Measurements from ENCODE around the gene PIEZO1.

Gene PIEZO1

DNA sequence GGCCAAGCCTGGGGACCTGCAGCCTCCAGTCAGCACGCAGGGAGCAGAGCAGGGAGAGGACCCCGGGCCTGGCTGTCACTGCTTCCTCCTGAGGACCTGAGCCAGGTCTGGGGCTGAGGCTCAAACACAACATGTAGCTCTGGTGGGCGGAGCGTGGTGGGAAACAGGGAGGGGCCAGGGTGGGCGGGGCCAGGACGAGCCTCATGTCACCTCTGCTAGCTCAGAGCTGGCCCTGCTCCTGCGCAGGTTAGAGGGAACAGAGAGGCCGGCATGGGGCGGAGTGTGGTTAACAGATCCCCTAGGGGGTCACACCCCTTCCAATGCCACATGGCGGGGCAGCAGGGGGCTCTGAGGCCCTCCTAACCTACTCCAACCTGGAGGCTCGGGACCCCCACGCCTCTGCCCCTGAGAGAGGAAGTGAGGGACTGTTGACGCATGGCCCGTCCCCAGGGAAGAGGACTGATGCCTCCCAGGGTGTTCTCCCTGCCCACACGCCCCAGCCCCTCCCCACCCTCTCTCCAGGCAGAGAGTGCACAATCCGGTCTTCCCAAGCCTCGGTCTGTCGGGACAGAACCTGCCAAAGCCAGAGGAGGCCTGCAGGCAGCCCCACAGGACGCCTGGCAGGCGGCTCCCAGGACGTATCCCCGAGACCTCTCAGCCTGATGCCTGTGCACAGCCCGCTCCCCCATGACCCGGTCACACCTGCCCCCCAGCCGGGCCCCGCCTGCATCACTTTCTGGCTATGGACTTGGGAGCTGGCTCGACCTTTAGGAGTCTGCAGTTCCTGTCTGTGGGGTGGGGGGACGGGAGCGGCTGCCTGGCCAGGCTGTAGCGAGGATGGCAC is 15.2 kb downstream of the PIEZO1 start:
- peak; percentile 48 for DNase-seq (ENCODE audit: low read depth, low spot score)

DNA sequence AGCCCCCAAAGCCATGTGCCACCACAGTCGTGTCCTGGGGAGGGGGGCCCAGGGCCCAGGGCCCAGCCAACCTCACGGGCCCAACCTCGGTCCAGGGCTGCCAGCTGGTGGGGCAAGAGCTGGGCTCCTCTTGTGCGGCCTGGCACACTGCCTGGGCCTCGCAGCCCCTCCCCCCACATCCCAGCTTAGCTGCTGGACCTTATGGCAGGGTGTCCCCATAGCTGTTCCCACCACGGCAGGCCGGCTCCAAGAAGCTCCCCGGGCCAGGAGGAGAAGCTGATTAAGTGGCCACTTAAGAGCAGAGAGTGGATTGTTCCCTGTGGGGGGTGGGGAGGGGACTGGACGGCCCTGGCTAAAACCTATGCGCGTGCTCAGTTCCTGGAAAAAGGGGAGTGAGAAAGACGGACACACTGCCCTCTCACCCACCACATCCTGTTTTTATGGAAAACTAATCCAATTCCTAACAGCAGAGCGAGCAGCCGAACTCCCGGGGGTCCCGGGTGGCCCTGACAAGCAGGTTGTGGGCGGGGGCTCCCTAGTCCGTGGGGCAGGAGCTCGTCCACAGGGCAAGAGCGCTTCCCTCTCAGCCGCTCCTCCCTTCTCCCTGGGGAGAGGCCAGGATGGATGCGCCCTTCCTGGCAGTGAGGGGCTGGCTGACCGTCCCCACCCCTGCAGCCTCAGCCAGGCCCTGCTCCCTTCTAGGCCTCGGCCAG is 16.8 kb downstream of the PIEZO1 start:
- no peak for DNase-seq (ENCODE audit: low read depth, low spot score)

DNA sequence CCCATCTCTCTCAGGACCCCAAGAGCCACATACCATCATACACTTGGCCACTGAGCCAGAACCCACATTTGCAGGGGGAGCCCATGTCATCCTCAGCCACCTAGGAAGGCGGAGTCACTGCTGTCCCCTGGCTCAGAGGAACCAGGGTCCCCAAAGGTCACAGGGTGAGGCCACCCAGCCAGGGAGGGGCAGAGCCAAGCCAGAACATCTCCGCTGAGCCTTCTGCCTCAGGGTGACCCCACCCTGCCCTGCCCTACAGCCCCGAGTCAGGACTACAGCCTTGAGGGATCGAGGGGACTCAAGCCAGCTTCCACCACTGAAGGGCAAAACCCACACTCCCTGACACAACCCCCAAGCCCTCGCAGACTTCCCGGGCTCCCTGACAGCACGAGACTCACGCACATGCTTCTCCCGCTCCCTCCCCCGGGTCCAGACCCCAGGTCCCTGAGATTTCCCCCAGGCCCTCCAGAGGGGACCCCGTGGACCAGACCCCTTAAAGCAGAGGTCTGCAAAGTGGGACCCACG is 17.4 kb downstream of the PIEZO1 start:
- DNase-seq (ENCODE audit: low read depth, low spot score), result no peak

DNA sequence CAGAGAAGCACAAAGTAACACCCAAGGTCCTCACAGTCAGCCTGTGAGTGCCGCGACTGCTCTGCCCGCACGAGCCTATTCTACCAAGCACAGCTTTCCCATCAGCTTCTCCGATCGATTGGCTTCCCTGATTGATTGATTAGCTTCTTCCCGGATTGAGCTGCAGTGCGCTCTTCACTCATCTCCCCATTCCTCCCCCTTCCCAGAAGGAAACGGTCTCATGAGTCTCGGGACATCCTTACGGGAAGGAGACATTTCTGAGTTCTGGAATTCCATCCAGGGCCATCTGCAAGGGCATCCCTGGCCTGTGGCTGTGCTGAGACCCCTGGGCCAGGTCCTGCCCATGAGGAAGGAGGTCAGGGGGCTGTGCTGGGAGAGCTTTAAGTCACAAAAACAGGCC is 18.0 kb downstream of the PIEZO1 start:
- DNase-seq (ENCODE audit: low read depth, low spot score), result no peak

DNA sequence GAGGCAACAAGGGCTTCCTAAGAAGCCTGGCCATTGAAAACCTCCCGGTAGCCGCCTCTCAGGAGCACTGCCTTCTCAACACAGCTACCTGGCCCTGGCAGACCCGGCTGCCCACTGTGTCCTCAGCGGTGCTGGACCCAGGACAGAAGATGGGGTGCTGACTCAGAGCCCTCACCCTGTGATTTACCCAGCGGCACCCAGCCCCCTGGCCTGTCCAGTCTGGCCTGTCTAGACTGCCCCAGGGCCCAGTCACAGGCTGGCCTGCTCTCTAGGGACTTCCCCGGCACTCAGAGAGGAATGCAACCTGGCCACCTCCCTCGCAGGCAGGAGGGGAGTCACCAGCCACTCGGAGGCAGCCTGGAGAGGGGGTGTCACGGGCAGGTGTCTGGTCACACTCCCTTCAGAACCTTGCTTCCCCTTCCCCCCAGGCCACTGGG is 20.1 kb downstream of the PIEZO1 start:
- no peak for DNase-seq (ENCODE audit: low read depth, low spot score)

DNA sequence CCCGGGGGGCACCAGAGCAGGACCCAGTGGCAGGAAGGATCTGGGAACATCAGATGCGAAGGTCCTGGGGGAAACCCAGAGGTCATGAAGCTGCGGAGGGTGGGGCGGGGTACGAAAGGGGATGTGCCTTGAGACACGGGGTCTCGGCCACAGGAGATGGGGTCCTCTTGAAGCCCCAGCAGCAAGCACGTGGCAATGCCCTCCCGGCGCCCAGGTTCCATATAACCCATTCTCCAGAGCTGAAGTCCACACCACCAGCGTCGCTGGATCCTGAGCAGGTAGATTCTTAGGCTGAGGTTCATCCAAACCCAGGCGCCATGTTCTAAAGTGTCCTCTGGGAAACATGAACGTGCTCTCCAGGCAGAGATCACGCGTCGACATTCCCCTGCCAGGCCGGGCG is 20.9 kb downstream of the PIEZO1 start:
- DNase-seq (ENCODE audit: low read depth, low spot score), result no peak

DNA sequence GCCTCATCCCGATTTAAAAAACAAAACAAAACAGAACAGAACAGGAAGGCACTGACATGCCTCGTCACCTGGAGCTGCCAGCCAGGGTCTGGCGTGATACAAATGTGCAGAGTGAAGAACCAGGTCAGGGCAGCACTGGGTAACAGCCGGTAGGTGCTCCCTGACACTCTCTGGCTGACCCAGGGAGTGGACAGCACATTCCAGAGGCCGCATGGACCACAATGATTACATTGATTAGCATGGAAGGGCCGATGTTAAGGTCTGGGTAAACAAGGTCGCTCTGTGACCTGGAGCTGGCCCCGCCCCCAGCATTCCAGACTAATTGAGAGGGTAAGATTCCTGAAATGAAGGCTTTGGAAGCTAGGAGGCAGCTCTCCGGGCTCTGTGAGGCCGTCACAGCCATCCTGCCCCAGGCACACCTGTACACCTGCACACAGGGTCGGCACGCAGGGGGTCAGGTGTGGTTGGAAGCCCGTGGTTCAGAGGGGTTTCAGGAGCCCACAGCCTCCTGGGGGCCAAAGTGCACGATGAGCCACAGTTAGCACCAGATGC is 21.4 kb downstream of the PIEZO1 start:
- peak; percentile 57 for DNase-seq (ENCODE audit: low read depth, low spot score)

DNA sequence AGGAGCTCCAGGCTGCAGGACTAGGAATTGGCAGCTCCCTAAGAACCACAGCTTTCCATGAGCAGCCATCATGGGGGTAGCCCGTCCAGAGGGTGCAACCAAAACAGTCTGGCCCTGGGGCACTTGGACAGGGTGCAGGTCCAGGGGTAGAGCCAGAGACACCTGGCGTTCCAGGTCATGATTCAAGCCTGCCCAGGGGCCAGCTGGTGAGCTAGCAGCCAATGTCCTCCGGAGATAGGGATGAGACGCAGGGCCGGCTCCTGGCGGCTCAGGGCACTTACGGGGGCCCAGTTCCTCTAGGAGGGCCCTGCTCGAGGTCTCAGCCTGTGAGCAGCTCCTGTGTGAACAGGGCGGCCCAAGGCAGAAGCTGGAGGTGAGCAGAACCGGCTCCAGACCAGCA is 22.1 kb downstream of the PIEZO1 start:
- DNase-seq (ENCODE audit: low read depth, low spot score), result no peak

DNA sequence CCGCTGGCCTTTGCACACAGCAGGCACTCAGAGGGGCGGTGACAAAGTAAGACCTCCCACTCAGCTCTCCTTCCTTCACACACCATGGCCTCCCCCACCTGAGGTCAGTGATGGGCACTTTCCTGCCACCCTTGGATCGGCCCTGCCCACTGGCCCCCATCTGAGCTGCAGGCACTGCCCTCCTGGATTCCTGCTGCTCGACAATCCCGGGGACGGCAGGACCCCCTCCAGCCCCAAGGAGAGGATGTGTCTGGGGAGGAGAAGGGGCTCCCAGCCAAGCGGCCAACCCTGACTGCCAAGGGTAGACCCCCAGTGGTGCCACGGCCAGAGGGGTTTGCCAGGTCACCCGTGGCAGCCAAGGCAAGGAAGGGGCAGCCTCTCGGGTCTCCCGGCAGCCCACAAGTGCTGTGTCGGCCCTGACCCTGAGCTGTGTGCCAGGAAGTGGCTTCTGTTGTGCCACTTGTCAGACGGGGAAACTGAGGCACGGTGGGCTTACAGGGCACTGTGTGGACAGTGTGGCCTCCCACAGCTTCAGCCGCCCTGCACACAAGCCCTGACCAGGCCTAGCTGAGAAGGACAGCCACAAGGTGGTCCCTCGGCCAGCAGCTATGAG is 22.7 kb downstream of the PIEZO1 start:
- DNase-seq (ENCODE audit: low read depth, low spot score), result no peak

DNA sequence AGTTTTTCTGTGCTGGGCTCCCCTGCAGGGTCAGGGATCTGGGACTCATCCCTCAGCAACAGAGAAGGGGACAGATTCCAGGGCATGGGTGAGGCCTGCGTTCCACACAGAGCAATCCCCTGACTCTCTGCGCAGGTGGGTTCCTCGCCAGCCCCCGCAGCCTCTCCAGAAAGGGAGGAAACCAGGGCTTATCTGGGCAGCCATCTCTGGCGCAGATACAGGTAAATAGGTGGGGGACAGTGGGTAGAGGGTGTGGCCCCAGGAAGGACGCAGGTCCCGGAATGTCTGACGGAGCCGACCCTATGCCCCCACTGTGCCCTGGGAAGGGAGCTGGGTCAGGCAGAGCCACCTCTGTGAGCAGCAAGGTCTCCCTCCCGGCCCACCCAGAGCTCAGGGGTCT is 23.2 kb downstream of the PIEZO1 start:
- DNase-seq (ENCODE audit: low read depth, low spot score), result no peak

DNA sequence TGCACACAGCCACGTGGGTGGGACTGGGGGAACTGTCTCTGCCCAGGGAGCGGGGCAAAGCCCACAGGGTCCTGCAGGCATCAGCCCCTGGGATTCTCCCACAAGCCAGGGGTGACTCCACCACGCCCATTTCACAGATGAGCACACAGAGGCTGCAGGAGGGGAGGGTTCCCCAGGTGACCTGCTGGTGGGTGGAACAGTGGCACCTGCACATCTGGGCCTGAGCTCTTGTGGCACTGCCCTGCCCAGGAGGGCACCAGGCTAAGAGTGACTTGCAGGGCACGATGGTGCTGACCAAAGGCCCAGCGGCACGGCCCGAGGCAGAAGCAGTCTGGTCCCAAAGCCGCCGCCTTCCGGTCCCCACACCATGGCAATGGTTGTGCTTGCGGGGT is 23.9 kb downstream of the PIEZO1 start:
- DNase-seq (ENCODE audit: low read depth, low spot score), result no peak

DNA sequence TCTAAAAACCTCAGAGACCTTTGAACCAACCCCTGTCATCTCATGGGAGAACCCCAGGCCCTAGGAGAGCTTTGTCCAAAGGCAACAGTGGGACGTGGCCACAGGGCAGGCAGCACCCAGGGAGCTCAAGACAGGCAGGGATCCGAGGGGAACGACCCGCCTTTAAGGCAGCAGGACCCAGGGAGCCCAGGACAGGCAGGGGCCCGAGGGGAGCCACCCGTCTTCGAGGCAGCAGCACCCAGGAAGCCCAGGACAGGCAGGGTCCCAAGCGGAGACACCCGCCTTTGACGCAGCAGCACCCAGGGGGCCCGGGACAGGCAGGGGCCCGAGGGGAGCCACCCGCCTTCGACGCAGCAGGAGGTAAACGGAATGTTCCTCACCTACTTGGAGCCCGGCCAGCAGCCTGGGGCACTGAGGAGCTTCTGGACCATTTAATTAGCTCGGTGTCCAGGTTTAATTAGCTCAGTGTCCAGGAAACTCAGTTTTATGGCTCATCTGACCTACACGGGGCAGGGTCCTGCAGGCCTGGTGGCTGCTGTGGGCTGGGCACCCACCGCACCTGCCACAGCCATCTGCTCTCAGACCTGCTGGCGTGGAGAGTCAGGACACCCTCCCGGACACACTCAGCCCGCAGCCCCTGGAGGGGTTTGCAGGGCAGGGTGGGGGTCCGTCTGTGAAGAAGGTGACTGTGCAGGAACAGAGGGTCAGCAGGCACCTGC is 24.4 kb downstream of the PIEZO1 start:
- DNase-seq (ENCODE audit: low read depth, low spot score), result no peak

DNA sequence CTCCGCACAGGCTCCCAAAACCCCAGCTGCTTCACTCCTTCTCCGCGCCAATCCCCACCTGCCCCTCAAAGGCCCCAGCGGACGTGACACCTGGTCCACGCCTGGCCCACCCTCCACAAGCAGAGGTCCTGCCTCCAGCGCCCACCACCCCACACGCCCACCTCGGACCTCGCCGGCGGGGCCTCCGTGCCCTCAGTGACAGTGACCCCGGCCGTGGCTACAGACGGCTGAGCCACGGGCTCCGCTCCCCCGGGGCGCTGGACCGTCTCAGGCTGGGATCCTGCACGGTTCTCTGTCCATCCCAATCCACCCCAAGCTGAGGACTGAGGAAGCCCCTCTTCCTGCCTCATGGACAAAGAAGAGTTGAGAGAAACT is 25.1 kb downstream of the PIEZO1 start:
- DNase-seq (ENCODE audit: low read depth, low spot score), result no peak

DNA sequence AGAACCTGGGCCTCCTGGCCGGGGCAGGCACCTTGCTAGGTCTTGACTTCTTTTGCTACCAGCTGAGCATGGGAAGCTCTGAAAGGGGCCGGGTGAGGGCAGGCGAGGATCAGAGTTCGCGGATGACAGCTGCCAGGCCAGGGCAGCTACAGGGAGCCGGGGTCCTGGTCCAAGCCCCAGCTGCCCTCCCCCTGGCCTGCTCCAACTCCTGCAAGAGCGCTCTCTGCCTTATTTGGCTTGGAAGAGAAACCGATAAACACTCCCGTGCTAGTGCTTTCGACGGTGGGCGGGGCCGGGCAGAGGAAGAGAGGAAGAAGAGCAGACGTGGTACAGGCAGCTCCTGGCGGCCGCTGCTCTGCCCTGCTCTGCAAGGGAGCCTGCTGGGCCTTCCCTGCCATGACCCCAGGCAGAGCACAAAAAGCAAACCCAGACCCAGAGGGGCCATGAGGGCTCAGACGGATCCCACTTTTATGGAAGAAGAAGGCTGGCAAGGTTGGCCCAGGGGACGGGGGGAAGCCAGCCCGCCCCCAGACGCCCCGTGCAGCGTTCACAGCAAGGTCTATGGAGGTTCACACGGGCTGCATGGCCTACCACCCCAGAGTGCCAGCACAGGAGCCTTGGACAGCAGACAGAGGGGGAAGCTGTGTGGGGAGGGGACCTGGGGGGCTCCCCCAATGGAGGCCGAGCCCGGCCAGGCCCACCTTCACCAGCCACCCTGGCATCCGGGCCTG is 25.6 kb downstream of the PIEZO1 start:
- no peak for DNase-seq (ENCODE audit: low read depth, low spot score)

DNA sequence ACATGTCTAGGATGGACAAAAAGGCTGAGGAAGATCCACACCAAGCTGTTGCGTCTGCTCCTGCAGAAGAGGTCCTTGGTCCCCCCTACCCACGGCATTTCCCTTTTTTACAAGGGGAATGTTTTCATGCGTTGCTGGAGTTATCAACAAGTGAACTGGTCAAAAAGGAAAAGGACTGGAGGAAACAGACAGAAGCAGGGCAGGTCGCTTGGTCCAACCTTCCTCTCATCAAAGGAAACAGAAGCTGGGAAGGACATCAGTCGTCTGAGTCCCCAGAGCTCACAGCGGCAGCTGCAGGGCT is 26.1 kb downstream of the PIEZO1 start:
- no peak for DNase-seq (ENCODE audit: low read depth, low spot score)

DNA sequence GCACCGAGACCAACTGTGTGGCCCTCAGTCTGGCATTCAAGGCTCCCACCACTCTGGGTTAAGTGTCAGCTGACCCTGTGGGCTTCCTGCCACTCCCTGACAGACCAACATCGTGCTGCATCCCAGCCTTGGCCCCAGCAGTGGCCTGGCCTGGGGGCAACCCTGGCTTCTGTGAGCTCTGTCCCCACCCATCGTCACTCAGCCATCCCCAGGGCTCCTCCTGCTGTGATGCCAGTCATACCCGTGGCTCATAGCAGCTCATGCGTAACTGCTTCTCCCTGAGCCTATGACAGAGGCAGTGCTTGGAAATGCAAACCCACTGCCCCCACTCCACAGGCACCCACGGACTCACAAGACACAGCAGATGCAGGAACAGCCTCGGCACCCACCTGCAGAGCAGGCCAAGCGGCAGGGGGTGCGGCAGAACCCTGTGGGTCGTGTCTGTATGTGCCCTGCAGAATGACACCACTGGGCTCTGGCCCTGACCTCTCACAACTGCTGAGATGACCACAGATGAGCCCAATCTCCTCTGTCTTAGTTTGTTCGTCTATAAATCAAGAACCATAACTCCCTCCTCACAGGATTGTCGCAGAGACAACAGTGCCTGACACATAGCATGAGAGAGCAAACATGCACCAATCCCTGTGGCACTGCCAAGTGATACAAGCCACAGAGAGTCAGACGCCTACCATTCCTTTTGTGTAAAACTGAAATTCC is 26.6 kb downstream of the PIEZO1 start:
- no peak for DNase-seq (ENCODE audit: low read depth, low spot score)

DNA sequence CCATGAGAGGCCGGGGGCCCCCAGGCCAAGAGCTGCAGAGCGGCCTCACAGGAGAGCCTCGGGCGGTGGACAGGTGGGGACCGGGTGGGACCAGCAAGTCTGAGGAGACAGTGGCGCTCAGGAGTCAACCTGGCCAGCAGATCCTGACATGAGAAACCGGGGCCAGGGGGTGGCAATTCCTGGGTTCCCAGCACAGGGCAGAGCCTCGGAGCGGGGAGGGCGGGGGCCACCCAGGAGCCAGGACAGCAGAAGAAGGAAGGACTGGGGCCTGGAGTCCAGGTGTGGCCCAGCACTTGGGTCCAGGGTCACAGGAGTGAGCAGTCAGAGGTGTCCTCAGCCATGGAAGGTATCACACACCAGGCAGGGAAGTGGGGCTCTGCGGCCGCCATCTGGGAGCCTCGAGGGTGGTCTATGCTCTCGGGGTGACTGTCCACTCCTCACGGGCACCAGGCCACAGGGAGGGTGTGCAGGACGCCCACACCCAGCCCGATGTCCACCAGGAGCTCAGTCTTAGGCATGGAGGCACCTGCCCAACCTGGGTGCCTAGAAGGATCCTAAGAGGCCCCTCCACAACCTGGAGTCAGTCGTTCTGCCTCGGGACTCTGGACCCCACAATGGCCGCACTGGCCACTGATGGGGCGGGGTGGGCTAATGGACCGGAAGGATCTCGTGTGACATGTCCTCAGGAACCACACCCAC is 29.1 kb downstream of the PIEZO1 start:
- no peak for DNase-seq (ENCODE audit: low read depth, low spot score)

DNA sequence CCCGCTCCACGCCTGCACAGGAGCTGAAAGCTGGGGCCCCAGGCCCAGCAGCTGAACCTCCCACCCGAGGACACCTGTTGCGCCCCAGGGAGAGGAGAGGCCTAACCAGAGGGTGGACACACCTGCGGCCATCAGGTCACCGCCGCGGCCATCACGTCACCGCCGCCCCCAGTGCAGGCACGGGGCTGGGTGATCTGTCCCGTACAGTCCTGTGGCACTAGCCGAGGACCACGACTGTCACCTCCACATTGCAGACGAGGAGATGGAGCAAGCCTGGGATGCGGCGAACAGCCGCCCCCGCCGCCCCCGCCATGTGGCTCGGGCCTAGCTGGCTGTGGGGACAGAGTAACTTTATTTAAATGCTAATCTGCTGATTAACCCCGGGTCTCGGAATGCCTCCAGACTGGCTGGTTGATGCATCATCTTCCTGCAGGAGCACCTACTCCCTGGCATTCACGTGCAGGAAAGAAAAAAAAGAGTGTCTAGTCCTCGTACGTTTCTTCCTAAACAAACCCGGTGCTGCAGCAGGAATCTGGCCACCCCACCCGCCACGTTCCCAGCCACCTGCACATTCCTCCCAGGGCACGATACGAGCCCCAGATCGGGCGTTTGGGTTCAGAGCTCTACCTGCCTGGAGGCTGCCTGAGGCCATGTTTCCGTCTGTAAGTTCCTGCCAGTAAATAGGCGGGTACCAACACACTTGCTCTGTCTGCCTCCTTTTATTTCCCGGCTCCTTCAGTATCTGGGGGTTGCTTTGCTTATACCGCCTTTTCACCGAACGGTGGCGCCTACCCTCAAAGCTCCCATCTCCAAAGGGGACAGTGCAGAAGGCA is 29.9 kb downstream of the PIEZO1 start:
- DNase-seq (ENCODE audit: low read depth, low spot score), result peak; percentile 40

Measured in iPS DF 19.7 (cell line).